ENCODE measurements around the gene ZNF205.

Gene ZNF205

GRCh38 chr16:3115561-3115960 is 3.2 kb downstream of the ZNF205 start:
- Histone ChIP-seq H3K9me3 (ENCODE audit: control insufficient read depth, low read length) (no peaks in the 10 kb centered on the region), H3K18ac (ENCODE audit: low read depth in 1 of 2, low read length in 2 of 2) (no peak overlapping the region), H3K79me1 (replicated peaks; ENCODE audit: low read length, poor library complexity, severe bottlenecking) (peaks cover 57% of the 10 kb centered on the region), H3K4me2 (ENCODE audit: low read length, poor library complexity, severe bottlenecking) (no peak overlapping the region), H2BK12ac (ENCODE audit: low read length in 2 of 2) (no peak overlapping the region), H3K27me3 (ENCODE audit: control insufficient read depth in 1 of 2, insufficient read depth in 1 of 2, low read length in 2 of 2) (no peaks in the 10 kb centered on the region), H2BK120ac (ENCODE audit: low read depth, low read length) (no peak overlapping the region), H3K23ac (ENCODE audit: low read length in 2 of 2) (no peak overlapping the region), H3K9ac (ENCODE audit: low read length) (no peak overlapping the region), H2AFZ (ENCODE audit: low read depth, low read length) (no peak overlapping the region), H3K27ac (ENCODE audit: low read length, poor library complexity, severe bottlenecking) (no peak overlapping the region), H3K4me3 (ENCODE audit: insufficient read depth in 1 of 2, low read depth in 1 of 2, low read length in 2 of 2) (no peak overlapping the region), H3K4me1 (ENCODE audit: control insufficient read depth, insufficient read depth, low read depth, low read length) (peaks cover 24% of the 10 kb centered on the region), H4K91ac (ENCODE audit: low read length) (no peak overlapping the region), H3K14ac (ENCODE audit: low read length in 2 of 2) (no peak overlapping the region), H2BK15ac (ENCODE audit: low read depth, poor library complexity, severe bottlenecking) (no peak overlapping the region), H2AK5ac (ENCODE audit: low read length, severe bottlenecking) (no peak overlapping the region), H3K36me3 (ENCODE audit: control insufficient read depth in 1 of 2, insufficient read depth in 2 of 2, low read depth in 1 of 2, low read length in 2 of 2) (peaks cover 44 to 50% of the 10 kb centered on the region in 2 experiments), H3K4ac (ENCODE audit: low read depth in 1 of 2, low read length in 2 of 2) (no peak overlapping the region), H4K8ac (ENCODE audit: low read length) (no peak overlapping the region), H2BK5ac (ENCODE audit: low read depth, low read length, poor library complexity, severe bottlenecking) (no peak overlapping the region)
- no peak for DNase-seq
- WGBS: 86% methylated on average over 13 of the region's 14 CpGs

- Histone ChIP-seq H3K18ac (ENCODE audit: low read depth in 1 of 2, low read length in 2 of 2) (no peak overlapping the region), H3K9ac (ENCODE audit: low read length) (no peak overlapping the region), H4K8ac (ENCODE audit: low read length) (no peak overlapping the region), H3K36me3 (ENCODE audit: control insufficient read depth in 1 of 2, insufficient read depth in 2 of 2, low read depth in 1 of 2, low read length in 2 of 2) (peaks cover 48 to 63% of the 10 kb centered on the region in 2 experiments), H2AFZ (ENCODE audit: low read depth, low read length) (no peak overlapping the region), H3K14ac (ENCODE audit: low read length in 2 of 2) (no peak overlapping the region), H3K27ac (ENCODE audit: low read length, poor library complexity, severe bottlenecking) (no peak overlapping the region), H2BK12ac (ENCODE audit: low read length in 2 of 2) (no peak overlapping the region), H4K91ac (ENCODE audit: low read length) (no peak overlapping the region), H2BK5ac (ENCODE audit: low read depth, low read length, poor library complexity, severe bottlenecking) (no peak overlapping the region), H3K79me1 (replicated peaks; ENCODE audit: low read length, poor library complexity, severe bottlenecking) (peaks cover 51% of the 10 kb centered on the region), H3K4ac (ENCODE audit: low read depth in 1 of 2, low read length in 2 of 2) (no peak overlapping the region), H3K23ac (ENCODE audit: low read length in 2 of 2) (no peak overlapping the region), H2AK5ac (ENCODE audit: low read length, severe bottlenecking) (no peak overlapping the region), H3K27me3 (ENCODE audit: control insufficient read depth in 1 of 2, insufficient read depth in 1 of 2, low read length in 2 of 2) (no peaks in the 10 kb centered on the region), H3K4me1 (ENCODE audit: control insufficient read depth, insufficient read depth, low read depth, low read length) (peaks cover 13% of the 10 kb centered on the region), H3K9me3 (ENCODE audit: control insufficient read depth, low read length) (no peaks in the 10 kb centered on the region), H2BK120ac (ENCODE audit: low read depth, low read length) (no peak overlapping the region), H3K4me3 (ENCODE audit: insufficient read depth in 1 of 2, low read depth in 1 of 2, low read length in 2 of 2) (no peak overlapping the region), H2BK15ac (ENCODE audit: low read depth, poor library complexity, severe bottlenecking) (no peak overlapping the region), H3K4me2 (ENCODE audit: low read length, poor library complexity, severe bottlenecking) (no peak overlapping the region)
- no peak for DNase-seq
- 94% methylated on average over 16 of the region's 16 CpGs for WGBS
These were observed 5.9 kb downstream of the ZNF205 start for GRCh38 chr16:3118204-3118790.

DNA sequence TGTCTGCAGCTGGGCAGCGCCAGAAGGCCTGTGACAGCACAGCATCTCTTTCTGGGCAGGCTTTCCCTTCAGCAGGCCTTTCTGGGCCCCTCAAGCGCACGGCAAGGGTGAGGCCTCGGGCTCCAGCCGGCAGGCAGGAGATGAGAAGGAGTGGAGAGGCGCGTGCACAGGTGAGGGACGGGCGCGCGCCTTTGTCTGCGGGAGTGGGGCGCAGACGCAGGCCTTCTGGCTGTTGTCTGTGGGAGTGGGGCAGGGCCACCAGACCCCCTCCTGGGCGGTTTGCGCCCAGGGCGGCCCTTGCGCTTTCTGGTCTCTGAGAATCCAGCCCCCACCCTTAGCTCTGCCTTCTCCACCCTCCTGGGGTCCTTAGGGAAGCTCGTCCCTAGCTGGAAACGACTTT is 6.5 kb downstream of the ZNF205 start:
- Histone ChIP-seq H3K18ac (ENCODE audit: low read depth in 1 of 2, low read length in 2 of 2) (no peak overlapping the region), H2BK5ac (ENCODE audit: low read depth, low read length, poor library complexity, severe bottlenecking) (no peak overlapping the region), H3K4me1 (ENCODE audit: control insufficient read depth, insufficient read depth, low read depth, low read length) (peaks cover 13% of the 10 kb centered on the region), H2BK120ac (ENCODE audit: low read depth, low read length) (no peak overlapping the region), H3K9me3 (ENCODE audit: control insufficient read depth, low read length) (no peaks in the 10 kb centered on the region), H3K4me3 (ENCODE audit: insufficient read depth in 1 of 2, low read depth in 1 of 2, low read length in 2 of 2) (no peak overlapping the region), H3K14ac (ENCODE audit: low read length in 2 of 2) (no peak overlapping the region), H3K36me3 (ENCODE audit: control insufficient read depth in 1 of 2, insufficient read depth in 2 of 2, low read depth in 1 of 2, low read length in 2 of 2) (peaks cover 48 to 63% of the 10 kb centered on the region in 2 experiments), H3K4ac (ENCODE audit: low read depth in 1 of 2, low read length in 2 of 2) (no peak overlapping the region), H3K9ac (ENCODE audit: low read length) (no peak overlapping the region), H3K27me3 (ENCODE audit: control insufficient read depth in 1 of 2, insufficient read depth in 1 of 2, low read length in 2 of 2) (no peaks in the 10 kb centered on the region), H2AK5ac (ENCODE audit: low read length, severe bottlenecking) (no peak overlapping the region), H3K23ac (ENCODE audit: low read length in 2 of 2) (no peak overlapping the region), H4K8ac (ENCODE audit: low read length) (no peak overlapping the region), H4K91ac (ENCODE audit: low read length) (no peak overlapping the region), H2BK12ac (ENCODE audit: low read length in 2 of 2) (no peak overlapping the region), H3K4me2 (ENCODE audit: low read length, poor library complexity, severe bottlenecking) (no peak overlapping the region), H2BK15ac (ENCODE audit: low read depth, poor library complexity, severe bottlenecking) (no peak overlapping the region), H3K27ac (ENCODE audit: low read length, poor library complexity, severe bottlenecking) (no peak overlapping the region), H2AFZ (ENCODE audit: low read depth, low read length) (no peak overlapping the region), H3K79me1 (replicated peaks; ENCODE audit: low read length, poor library complexity, severe bottlenecking) (peaks cover 48% of the 10 kb centered on the region)
- no peak for DNase-seq
- 96% methylated on average over 20 of the region's 20 CpGs for WGBS

DNA sequence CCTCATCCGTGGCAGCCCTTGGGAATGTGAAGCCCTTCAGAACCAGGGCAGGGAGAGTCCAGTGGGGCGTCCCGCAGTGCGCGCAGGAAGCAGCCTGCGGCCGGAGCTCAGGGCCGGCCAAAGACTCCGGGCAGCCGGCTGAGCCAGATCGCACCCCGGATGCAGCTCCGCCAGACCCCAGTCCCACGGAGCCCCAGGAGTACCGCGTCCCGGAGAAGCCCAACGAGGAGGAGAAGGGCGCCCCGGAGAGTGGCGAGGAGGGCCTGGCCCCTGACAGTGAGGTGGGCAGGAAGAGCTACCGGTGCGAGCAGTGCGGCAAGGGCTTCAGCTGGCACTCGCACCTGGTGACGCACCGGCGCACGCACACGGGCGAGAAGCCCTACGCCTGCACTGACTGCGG is 6.9 kb downstream of the ZNF205 start:
- no peak overlapping the region for H3K4me3 ChIP-seq (ENCODE audit: insufficient read depth in 1 of 2, low read depth in 1 of 2, low read length in 2 of 2)
- H3K4ac ChIP-seq (ENCODE audit: low read depth in 1 of 2, low read length in 2 of 2): no peak overlapping the region
- no peak overlapping the region for H3K23ac ChIP-seq (ENCODE audit: low read length in 2 of 2)
- H3K9me3 ChIP-seq (ENCODE audit: control insufficient read depth, low read length): no peaks in the 10 kb centered on the region
- no peak overlapping the region for H3K9ac ChIP-seq (ENCODE audit: low read length)
- no peak overlapping the region for H2AK5ac ChIP-seq (ENCODE audit: low read length, severe bottlenecking)
- H3K4me1 ChIP-seq (ENCODE audit: control insufficient read depth, insufficient read depth, low read depth, low read length): peaks cover 10% of the 10 kb centered on the region
- H2AFZ ChIP-seq (ENCODE audit: low read depth, low read length): no peak overlapping the region
- DNase-seq: no peak
- no peak overlapping the region for H3K4me2 ChIP-seq (ENCODE audit: low read length, poor library complexity, severe bottlenecking)
- no peak overlapping the region for H2BK15ac ChIP-seq (ENCODE audit: low read depth, poor library complexity, severe bottlenecking)
- no peak overlapping the region for H2BK120ac ChIP-seq (ENCODE audit: low read depth, low read length)
- H2BK5ac ChIP-seq (ENCODE audit: low read depth, low read length, poor library complexity, severe bottlenecking): no peak overlapping the region
- peak overlapping the region; percentile 35 for H4K91ac ChIP-seq (ENCODE audit: low read length)
- no peak overlapping the region for H3K18ac ChIP-seq (ENCODE audit: low read depth in 1 of 2, low read length in 2 of 2)
- no peak overlapping the region for H3K14ac ChIP-seq (ENCODE audit: low read length in 2 of 2)
- H3K27ac ChIP-seq (ENCODE audit: low read length, poor library complexity, severe bottlenecking): no peak overlapping the region
- no peak overlapping the region for H4K8ac ChIP-seq (ENCODE audit: low read length)
- H3K79me1 ChIP-seq (replicated peaks; ENCODE audit: low read length, poor library complexity, severe bottlenecking): peaks cover 44% of the 10 kb centered on the region
- H3K36me3 ChIP-seq (ENCODE audit: control insufficient read depth in 1 of 2, insufficient read depth in 2 of 2, low read depth in 1 of 2, low read length in 2 of 2): peaks cover 48 to 63% of the 10 kb centered on the region in 2 experiments
- 95% methylated on average over 32 of the region's 33 CpGs for WGBS
- H2BK12ac ChIP-seq (ENCODE audit: low read length in 2 of 2): no peak overlapping the region
- no peaks in the 10 kb centered on the region for H3K27me3 ChIP-seq (ENCODE audit: control insufficient read depth in 1 of 2, insufficient read depth in 1 of 2, low read length in 2 of 2)
